ENCODE results near the gene MYO9A.
"Not testable (repeated sequence)": the region's sequence is repeated elsewhere in the genome, so short reads cannot be mapped to it uniquely, and the experiment has no call there.

Gene MYO9A

GRCh38 chr15:72117486-72118016, 399 bp downstream of the MYO9A start:
- H3K4me1 Mint-ChIP-seq = peaks cover 52% of the 10 kb centered on the region

DNA sequence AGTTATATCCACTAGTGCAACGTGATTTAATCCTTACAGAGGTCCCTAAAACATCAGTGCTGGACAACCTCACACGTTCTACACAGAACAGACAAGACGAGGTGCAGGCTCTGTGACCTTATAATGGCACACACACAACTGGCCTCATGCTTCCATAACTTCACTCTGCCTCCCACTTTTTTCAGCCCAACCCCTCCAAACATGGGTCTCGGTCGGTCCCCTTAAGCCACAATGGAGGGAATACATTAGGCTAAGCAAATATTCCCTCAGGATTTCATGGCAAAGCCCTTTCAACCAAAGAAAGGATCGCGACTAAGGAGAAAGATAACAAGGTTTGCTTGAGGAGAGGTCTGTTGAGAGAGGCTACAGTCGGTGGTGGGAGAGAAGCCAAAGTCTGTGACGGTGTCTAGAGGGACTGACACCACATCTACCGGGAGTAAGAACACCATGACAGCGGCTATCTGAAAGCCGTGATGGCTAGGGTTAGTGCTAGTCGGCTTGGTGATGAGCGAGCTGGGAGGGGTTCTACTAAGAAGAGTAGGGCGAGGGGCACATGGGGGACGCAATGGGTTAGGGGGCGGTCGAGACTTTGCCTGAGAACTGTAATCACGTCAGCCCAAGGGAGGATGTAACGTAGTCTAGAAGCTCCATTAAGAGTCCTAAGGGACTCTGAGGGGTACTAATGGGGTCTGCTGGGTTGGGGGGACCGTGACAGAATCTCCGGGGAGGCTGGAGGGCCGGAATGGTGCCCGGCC, 1.0 kb downstream of the MYO9A start:
- peak overlapping the region; percentile 96 for H3K27ac Mint-ChIP-seq

More at GRCh38 chr15:72117486-72118016, 399 bp downstream of the MYO9A start:
- Mint-ChIP-seq H3K4me3 (peak overlapping the region; percentile 97), H3K27ac (peak overlapping the region; percentile 96), H3K9me3 (no peaks in the 10 kb centered on the region), H3K27me3 (no peaks in the 10 kb centered on the region), H3K36me3 (no peaks in the 10 kb centered on the region)
- ATAC-seq = peak; percentile 89

DNA sequence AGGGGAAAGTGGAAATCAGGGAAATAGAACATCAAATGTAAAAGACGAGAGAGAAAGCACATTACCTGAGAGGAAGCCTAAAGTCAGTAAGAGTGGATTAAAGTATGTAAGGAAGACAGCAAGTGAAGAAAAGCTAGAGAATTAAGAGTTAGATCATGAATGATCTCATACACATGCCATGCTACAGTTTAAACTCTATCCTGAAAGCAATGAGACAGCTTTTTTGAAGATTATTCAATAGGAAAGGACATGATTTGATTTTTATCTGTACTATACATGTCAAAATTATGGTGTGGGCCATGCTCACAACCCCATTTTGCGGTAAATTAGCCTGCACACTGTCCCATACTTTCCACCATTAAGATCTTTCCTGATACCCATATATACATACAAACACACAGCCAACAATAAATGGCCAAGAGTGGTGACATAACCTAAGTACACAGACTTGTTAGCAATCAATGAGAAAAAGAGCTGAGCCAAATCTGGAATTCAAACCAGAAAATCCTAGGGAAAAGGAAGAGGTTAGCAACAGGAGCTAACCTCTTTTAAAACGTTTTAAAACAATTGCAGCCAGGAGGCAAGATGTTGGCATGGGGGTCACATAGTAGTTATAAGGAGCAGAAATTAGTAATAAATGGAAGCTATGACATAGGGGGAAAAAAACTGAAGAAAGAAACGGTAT, 4.5 kb downstream of the MYO9A start:
- Mint-ChIP-seq H3K27me3 (no peaks in the 10 kb centered on the region), H3K4me3 (no peak overlapping the region), H3K27ac (no peak overlapping the region), H3K9me3 (no peaks in the 10 kb centered on the region), H3K36me3 (no peaks in the 10 kb centered on the region), H3K4me1 (peaks cover 44% of the 10 kb centered on the region)
- ATAC-seq = no peak

More for the DNA sequence above, 1.0 kb downstream of the MYO9A start:
- no peak for ATAC-seq
- Mint-ChIP-seq H3K4me1 (peaks cover 59% of the 10 kb centered on the region), H3K27me3 (no peaks in the 10 kb centered on the region), H3K9me3 (no peaks in the 10 kb centered on the region), H3K4me3 (peak overlapping the region; percentile 97), H3K36me3 (no peaks in the 10 kb centered on the region)

DNA sequence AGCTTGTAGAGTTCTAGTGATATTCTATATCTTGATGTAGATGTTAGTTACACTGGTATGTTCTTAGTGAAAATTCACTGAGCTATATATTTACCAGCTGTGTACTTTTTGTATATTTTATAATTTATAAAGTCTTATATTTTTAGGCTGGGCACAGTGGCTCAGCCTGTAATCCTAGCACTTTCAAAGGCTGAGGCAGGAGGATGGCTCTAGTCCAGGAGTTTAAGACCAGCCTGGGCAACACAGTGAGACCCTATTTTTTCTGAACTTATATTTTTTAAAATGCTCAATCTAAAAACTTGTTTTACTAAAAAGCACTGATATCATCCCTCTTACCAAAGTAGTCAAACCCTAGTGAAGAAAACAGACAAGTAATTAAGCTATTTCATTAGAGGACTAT, 5.1 kb downstream of the MYO9A start:
- H3K27me3 Mint-ChIP-seq = no peaks in the 10 kb centered on the region
- H3K36me3 Mint-ChIP-seq = no peaks in the 10 kb centered on the region
- no peak overlapping the region for H3K4me3 Mint-ChIP-seq
- no peak for ATAC-seq
- peaks cover 49% of the 10 kb centered on the region for H3K4me1 Mint-ChIP-seq
- H3K27ac Mint-ChIP-seq = no peak overlapping the region
- no peaks in the 10 kb centered on the region for H3K9me3 Mint-ChIP-seq

DNA sequence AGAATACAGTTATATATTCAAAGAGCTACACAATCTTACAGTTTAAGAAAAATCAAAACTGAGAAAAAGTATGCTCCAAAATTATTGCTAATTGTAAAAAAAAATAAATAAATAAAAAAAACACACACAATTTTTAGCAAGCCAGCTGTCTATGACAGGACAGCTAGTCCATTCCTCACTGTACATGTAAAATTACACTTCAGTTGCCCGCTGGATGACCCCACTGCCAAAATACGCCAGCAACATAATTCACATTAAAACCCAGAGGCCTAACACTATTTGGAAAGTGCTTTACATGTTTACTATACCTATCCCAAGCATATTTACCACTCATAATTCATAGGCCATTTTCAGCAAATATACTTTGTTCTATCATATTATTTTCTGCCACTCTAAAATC, 5.8 kb downstream of the MYO9A start:
- Mint-ChIP-seq H3K36me3 (no peaks in the 10 kb centered on the region), H3K27ac (no peak overlapping the region), H3K4me1 (peaks cover 47% of the 10 kb centered on the region), H3K9me3 (no peaks in the 10 kb centered on the region), H3K4me3 (no peak overlapping the region), H3K27me3 (no peaks in the 10 kb centered on the region)
- ATAC-seq = no peak

- Mint-ChIP-seq H3K9me3 (no peaks in the 10 kb centered on the region), H3K36me3 (no peaks in the 10 kb centered on the region), H3K27me3 (no peaks in the 10 kb centered on the region), H3K4me1 (peaks cover 34% of the 10 kb centered on the region), H3K27ac (no peak overlapping the region), H3K4me3 (no peak overlapping the region)
- no peak for ATAC-seq
Observed at GRCh38 chr15:72110355-72110754, 7.6 kb downstream of the MYO9A start.

DNA sequence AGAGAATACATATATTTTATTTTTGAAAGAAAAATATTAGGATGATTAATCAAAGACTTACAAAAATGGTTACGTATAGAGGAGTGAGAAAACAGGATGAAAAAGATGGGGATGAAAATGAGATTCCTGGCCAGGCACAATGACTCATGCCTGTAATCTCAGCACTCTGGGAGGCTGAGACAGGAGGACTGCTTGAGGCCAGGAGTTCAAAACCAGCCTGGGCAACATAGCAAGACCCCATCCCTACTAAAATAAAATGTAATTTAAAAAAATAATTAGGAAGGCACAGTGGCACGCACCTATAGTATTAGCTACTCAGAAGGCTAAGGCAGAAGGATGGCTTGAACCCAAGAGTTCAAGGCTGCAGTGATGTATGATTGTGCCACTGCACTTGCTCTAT, 11.9 kb downstream of the MYO9A start:
- no peak overlapping the region for H3K4me3 Mint-ChIP-seq
- H3K27ac Mint-ChIP-seq = no peak overlapping the region
- H3K27me3 Mint-ChIP-seq = no peaks in the 10 kb centered on the region

GRCh38 chr15:72105111-72105510, 12.8 kb downstream of the MYO9A start:
- no peaks in the 10 kb centered on the region for H3K9me3 Mint-ChIP-seq
- peak overlapping the region; percentile 23 for H3K27ac Mint-ChIP-seq
- no peaks in the 10 kb centered on the region for H3K27me3 Mint-ChIP-seq
- peaks cover 30% of the 10 kb centered on the region for H3K4me1 Mint-ChIP-seq
- no peak overlapping the region for H3K4me3 Mint-ChIP-seq
- no peaks in the 10 kb centered on the region for H3K36me3 Mint-ChIP-seq
- no peak for ATAC-seq

More for the DNA sequence above, 11.9 kb downstream of the MYO9A start:
- Mint-ChIP-seq H3K4me1 (peaks cover 30% of the 10 kb centered on the region), H3K9me3 (no peaks in the 10 kb centered on the region), H3K36me3 (no peaks in the 10 kb centered on the region)
- ATAC-seq = no peak

DNA sequence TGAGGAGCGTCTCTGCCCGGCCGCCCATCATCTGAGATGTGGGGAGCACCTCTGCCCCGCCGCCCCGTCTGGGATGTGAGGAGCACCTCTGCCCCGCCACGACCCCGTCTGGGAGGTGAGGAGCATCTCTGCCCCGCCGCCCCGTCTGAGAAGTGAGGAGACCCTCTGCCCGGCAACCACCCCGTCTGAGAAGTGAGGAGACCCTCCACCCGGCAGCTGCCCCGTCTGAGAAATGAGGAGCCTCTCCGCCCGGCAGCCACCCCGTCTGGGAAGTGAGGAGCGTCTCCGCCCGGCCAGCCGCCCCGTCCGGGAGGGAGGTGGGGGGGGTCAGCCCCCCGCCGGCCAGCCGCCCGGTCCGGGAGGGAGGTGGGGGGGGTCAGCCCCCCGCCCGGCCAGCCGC, 17.4 kb downstream of the MYO9A start:
- ATAC-seq, H3K27me3 Mint-ChIP-seq, H3K27ac Mint-ChIP-seq, H3K4me3 Mint-ChIP-seq, H3K36me3 Mint-ChIP-seq, H3K9me3 Mint-ChIP-seq: not testable (repeated sequence)
- H3K4me1 Mint-ChIP-seq = peaks cover 29% of the 10 kb centered on the region

GRCh38 chr15:72099155-72099554, 18.8 kb downstream of the MYO9A start:
- no peak overlapping the region for H3K27ac Mint-ChIP-seq
- no peak for ATAC-seq
- peaks cover 23% of the 10 kb centered on the region for H3K4me1 Mint-ChIP-seq
- peaks cover 7% of the 10 kb centered on the region for H3K36me3 Mint-ChIP-seq
- no peaks in the 10 kb centered on the region for H3K27me3 Mint-ChIP-seq
- H3K9me3 Mint-ChIP-seq = no peaks in the 10 kb centered on the region
- H3K4me3 Mint-ChIP-seq = no peak overlapping the region

GRCh38 chr15:72098040-72098439, 19.9 kb downstream of the MYO9A start:
- no peak for ATAC-seq
- Mint-ChIP-seq H3K4me3 (no peak overlapping the region), H3K9me3 (no peaks in the 10 kb centered on the region), H3K4me1 (peaks cover 12% of the 10 kb centered on the region), H3K27me3 (no peaks in the 10 kb centered on the region), H3K36me3 (peaks cover 7% of the 10 kb centered on the region), H3K27ac (no peak overlapping the region)

DNA sequence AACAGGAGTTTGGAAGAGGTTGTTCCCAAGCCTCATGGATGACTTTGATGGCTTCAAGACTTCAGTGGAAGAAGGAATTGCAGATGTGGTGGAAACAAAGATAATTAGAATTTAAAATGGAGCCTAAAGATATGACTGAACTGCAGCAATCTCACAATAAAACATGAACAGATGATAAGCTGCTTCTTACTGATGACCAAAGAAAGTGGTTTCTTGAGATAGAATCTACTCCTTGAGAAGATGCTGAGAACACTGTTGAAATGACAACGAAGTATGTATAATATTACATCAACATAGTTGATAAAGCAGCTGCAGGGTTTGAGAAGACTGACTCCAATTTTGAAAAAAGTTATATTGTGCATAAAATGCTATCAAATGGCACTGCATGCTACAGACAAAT, 21.2 kb downstream of the MYO9A start:
- no peaks in the 10 kb centered on the region for H3K9me3 Mint-ChIP-seq
- H3K27me3 Mint-ChIP-seq = no peaks in the 10 kb centered on the region
- H3K4me1 Mint-ChIP-seq = peaks cover 11% of the 10 kb centered on the region
- H3K27ac Mint-ChIP-seq = no peak overlapping the region
- H3K4me3 Mint-ChIP-seq = no peak overlapping the region
- H3K36me3 Mint-ChIP-seq = peaks cover 17% of the 10 kb centered on the region
- no peak for ATAC-seq

- H3K36me3 Mint-ChIP-seq = peaks cover 37% of the 10 kb centered on the region
- H3K9me3 Mint-ChIP-seq = no peaks in the 10 kb centered on the region
- no peak overlapping the region for H3K4me3 Mint-ChIP-seq
- no peak overlapping the region for H3K27ac Mint-ChIP-seq
- H3K27me3 Mint-ChIP-seq = no peaks in the 10 kb centered on the region
- no peak for ATAC-seq
- peaks cover 6% of the 10 kb centered on the region for H3K4me1 Mint-ChIP-seq
Observed at GRCh38 chr15:72092691-72093090, 25.3 kb downstream of the MYO9A start.

GRCh38 chr15:72092006-72092405, 25.9 kb downstream of the MYO9A start:
- Mint-ChIP-seq H3K4me1 (peaks cover 6% of the 10 kb centered on the region), H3K4me3 (no peak overlapping the region), H3K27me3 (no peaks in the 10 kb centered on the region), H3K27ac (no peak overlapping the region), H3K36me3 (peaks cover 42% of the 10 kb centered on the region), H3K9me3 (no peaks in the 10 kb centered on the region)
- ATAC-seq = no peak

GRCh38 chr15:72086920-72087648, 30.9 kb downstream of the MYO9A start:
- ATAC-seq = no peak
- no peaks in the 10 kb centered on the region for H3K4me1 Mint-ChIP-seq
- H3K36me3 Mint-ChIP-seq = peaks cover 48% of the 10 kb centered on the region
- no peak overlapping the region for H3K27ac Mint-ChIP-seq
- peaks cover 13% of the 10 kb centered on the region for H3K9me3 Mint-ChIP-seq
- no peaks in the 10 kb centered on the region for H3K27me3 Mint-ChIP-seq
- H3K4me3 Mint-ChIP-seq = no peak overlapping the region
